Measurements from ENCODE around the gene GAB2.

GAB2 gene

DNA sequence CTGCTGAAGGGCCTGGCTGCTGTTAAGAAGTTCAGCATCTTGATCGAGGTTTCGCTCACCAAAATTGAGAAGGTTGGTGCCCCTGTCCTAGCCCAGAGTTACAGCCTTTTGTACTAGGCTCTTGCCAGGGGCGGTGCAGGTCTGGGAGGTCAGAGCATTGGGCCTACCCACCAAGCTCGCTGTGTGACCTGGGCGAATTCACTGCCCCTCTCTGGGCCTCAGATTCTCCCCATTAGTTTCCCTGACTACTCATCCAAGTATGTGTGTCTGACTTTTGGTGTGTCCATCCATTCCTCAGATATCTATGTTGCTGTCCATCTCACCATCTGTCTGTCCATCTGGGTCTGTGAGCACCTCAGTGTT, 218.0 kb downstream of the GAB2 start:
- H3K4me3 ChIP-seq (ENCODE audit: low read depth, low read length): no peak overlapping the region
- TF ChIP-seq, protein P1, sequence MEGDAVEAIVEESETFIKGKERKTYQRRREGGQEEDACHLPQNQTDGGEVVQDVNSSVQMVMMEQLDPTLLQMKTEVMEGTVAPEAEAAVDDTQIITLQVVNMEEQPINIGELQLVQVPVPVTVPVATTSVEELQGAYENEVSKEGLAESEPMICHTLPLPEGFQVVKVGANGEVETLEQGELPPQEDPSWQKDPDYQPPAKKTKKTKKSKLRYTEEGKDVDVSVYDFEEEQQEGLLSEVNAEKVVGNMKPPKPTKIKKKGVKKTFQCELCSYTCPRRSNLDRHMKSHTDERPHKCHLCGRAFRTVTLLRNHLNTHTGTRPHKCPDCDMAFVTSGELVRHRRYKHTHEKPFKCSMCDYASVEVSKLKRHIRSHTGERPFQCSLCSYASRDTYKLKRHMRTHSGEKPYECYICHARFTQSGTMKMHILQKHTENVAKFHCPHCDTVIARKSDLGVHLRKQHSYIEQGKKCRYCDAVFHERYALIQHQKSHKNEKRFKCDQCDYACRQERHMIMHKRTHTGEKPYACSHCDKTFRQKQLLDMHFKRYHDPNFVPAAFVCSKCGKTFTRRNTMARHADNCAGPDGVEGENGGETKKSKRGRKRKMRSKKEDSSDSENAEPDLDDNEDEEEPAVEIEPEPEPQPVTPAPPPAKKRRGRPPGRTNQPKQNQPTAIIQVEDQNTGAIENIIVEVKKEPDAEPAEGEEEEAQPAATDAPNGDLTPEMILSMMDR (IDR thresholded peaks at IDR 0.05; ENCODE audit: low read depth, low read length, missing control alignments): no peak
- no peak for DNase-seq (ENCODE audit: low read depth)

DNA sequence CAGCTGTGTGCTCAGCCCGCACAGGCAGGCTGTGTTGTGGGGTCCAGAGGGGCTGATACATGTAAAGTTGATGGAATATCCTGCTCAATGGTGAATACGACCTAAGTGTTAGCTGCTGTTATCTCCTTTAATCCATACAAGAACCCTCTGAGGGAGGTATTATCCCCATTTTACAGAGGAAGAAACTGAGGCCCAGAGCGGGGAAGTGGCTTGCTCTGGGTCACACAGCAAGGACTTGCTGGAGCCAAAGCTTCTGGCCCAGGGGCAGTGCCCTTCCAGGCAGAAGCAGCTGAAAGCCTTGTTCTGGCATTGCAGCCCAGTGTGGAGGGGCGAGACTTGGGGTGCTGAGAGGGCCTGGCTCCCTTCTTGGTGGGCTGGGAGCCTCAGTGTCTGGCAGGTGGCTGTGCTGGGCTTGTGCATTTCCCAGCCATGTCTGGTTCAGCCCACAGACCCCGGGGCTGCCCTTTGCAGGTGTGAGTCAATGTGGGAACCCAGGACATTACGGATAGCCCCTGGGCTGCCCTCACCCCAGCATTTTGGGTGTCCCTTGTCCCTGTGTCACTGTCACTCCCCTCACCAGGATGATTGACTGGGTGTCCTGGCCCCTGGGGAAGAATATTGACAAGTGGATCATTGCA, 218.5 kb downstream of the GAB2 start:
- TF ChIP-seq, protein P1 (IDR thresholded peaks at IDR 0.05; ENCODE audit: low read depth, low read length, missing control alignments): no peak
- no peak for DNase-seq (ENCODE audit: low read depth)
- no peak overlapping the region for H3K4me3 ChIP-seq (ENCODE audit: low read depth, low read length)

DNA sequence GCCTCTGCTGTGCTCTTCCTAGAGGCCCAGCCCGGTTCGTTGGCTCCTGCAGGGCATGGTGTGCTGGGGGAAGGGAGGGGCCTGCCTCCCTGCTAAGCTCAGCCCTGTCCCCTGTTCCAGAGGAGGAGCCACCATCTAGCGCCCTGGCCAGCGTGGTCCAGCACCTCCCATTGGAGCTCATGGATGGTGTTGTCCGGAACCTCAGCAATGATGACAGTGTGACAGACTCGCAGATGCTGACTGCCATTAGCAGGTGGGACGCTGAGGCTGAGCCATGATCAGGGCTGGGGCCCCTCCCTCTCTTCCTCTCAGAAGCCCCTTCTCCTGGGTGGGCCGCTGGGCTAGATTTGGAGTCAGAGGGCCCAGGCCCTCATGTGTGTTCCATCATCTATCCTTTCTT, 219.8 kb downstream of the GAB2 start:
- TF ChIP-seq, protein P1 (IDR thresholded peaks at IDR 0.05; ENCODE audit: low read depth, low read length, missing control alignments): no peak
- H3K4me3 ChIP-seq (ENCODE audit: low read depth, low read length): no peak overlapping the region
- DNase-seq (ENCODE audit: low read depth): no peak

DNA sequence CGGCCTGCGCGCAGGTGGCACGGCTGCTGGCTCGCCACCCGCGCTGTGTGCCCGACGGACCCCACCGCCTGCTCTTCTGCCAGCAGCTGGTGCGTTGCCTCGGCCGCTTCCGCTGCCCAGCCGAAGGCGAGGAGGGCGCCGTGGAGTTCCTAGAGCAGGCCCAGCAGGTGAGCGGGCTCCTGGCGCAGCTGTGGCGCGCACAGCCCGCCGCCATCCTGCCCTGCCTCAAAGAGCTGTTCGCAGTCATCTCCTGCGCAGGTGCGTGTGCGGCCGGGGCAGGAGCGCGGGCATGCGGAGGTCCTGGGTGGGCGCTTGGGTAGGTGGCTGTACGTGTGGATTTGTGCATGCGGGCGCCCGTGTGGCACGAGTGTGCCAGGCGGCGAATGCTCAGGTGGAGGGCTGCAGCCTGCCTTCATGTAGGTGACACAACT, 220.9 kb downstream of the GAB2 start:
- no peak overlapping the region for H3K4me3 ChIP-seq (ENCODE audit: low read depth, low read length)
- no peak for DNase-seq (ENCODE audit: low read depth)
- TF ChIP-seq, protein P1 (IDR thresholded peaks at IDR 0.05; ENCODE audit: low read depth, low read length, missing control alignments): no peak

DNA sequence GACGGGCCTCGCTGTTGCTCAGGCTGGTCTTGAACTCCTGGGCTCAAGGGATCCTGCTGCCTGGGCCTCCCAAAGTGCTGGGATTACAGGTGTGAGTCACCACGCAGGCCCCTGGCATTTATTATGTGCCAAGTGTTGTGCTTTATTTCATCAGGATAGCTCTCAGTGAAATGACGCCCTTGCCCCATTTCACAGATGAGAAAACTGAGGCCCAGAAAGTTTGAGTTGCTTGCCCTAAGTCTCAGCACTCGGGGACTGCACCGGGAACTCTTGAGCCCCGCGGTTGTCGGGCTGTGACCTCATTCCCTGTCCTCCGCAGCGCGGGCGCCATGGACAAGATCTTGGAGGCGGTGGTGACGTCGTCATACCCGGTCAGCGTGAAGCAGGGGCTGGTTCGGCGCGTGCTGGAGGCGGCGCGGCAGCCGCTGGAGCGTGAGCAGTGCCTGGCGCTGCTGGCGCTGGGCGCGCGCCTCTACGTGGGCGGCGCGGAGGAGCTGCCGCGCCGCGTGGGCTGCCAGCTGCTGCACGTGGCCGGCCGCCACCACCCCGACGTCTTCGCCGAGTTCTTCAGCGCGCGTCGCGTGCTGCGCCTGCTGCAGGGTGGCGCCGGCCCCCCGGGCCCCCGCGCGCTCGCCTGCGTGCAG, 221.6 kb downstream of the GAB2 start:
- DNase-seq (ENCODE audit: low read depth): no peak
- no peak overlapping the region for H3K4me3 ChIP-seq (ENCODE audit: low read depth, low read length)
- TF ChIP-seq, protein P1 (IDR thresholded peaks at IDR 0.05; ENCODE audit: low read depth, low read length, missing control alignments): no peak

DNA sequence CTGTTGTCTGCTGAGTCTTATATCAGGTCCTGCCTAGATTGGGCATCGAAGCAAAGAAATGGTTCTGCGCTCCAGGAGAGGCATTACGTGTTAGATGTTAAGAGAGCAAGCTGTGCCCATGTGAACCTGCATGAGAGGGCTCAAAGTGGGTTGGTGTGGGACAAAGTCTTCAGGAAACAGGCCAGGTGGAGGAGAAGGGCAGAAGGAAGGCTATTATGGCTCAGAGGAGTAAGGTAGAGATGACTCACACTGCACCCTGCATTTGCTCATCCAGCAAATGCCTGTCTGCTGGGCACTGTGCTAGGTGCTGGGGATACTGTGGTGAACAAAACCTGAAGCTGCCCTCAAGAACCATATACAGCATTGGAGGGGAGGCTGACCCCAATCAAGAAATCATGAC, 223.1 kb downstream of the GAB2 start:
- H3K4me3 ChIP-seq (ENCODE audit: low read depth, low read length): no peak overlapping the region
- TF ChIP-seq, protein P1 (IDR thresholded peaks at IDR 0.05; ENCODE audit: low read depth, low read length, missing control alignments): no peak
- no peak for DNase-seq (ENCODE audit: low read depth)

DNA sequence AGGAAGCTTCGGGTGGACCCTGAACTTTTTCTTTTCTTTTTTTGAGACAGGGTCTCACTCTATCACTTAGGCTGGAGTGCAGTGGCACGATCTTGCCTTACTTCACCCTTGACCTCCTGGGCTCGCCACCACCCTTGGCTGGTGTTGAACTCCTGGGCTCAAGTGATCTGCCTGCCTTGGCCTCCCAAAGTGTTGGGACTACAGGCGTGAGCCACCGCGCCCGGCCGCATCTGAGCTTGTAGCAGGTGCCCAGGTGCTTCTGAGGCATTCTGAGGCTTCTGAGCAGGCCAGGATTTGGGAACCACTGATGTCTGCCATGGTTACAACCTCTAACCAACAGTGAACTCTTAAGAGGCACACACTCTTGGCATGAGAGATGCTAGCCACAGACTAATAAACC, 223.8 kb downstream of the GAB2 start:
- TF ChIP-seq, protein P1 (IDR thresholded peaks at IDR 0.05; ENCODE audit: low read depth, low read length, missing control alignments): no peak
- no peak for DNase-seq (ENCODE audit: low read depth)
- no peak overlapping the region for H3K4me3 ChIP-seq (ENCODE audit: low read depth, low read length)
